ENCODE measurements around the gene RELCH.

RELCH gene

DNA sequence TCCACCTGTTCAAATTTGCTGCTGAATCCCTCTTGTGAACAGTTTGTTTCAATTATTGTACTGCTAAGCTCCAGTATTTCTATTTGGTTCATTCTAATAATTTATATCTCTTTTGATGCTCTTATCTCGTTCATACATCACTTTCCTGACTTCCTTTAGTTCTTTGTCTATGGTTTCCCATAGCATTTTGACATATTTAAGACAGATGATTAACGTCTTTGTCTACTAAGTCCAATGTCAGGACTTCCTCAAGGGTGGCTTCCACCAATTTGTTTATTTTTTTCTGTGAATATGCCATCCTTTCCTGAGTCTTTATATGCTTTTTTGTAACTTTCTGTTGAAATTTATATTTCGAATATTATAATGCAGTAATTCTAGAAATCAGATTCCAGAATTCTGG is 9.8 kb upstream of the RELCH start:
- DNase-seq: no peak
- peaks cover 7 to 15% of the 10 kb centered on the region in 2 donors for H3K36me3 Mint-ChIP-seq
- no peaks in the 10 kb centered on the region for H3K27me3 Mint-ChIP-seq
- H3K27ac Mint-ChIP-seq: no peak overlapping the region
- H3K4me3 Mint-ChIP-seq: no peak overlapping the region
- H3K4me1 Mint-ChIP-seq: peaks cover 14 to 26% of the 10 kb centered on the region in 2 donors
- no peaks in the 10 kb centered on the region for H3K9me3 Mint-ChIP-seq
- ATAC-seq (replicated peaks): no peak

DNA sequence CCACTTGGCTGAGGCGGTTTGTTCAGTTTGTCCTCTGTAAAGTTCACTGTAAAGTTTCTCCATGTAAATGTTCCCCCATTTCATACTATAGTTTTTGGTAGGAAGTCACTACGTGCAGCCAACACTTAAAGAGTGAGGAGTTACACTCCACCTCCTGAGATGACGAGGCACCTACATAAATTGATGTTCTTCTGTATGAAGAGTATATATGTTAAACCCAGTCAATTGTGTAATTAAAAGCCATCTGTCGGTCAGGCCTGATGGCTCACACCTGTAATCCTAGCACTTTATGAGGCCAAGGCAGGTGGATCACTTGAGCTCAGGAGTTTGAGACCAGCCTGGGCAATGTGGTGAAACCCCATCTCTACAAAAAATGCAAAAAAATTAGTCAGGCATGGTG is 7.8 kb upstream of the RELCH start:
- H3K27me3 Mint-ChIP-seq: no peaks in the 10 kb centered on the region
- DNase-seq (no peak), ATAC-seq (replicated peaks) (peak; percentile 29 to 57)
- H3K36me3 Mint-ChIP-seq: peaks cover 6 to 12% of the 10 kb centered on the region in 2 donors
- H3K4me1 Mint-ChIP-seq: peaks cover 16 to 31% of the 10 kb centered on the region in 2 donors
- no peaks in the 10 kb centered on the region for H3K9me3 Mint-ChIP-seq
- no peak overlapping the region for H3K27ac Mint-ChIP-seq
- H3K4me3 Mint-ChIP-seq: no peak overlapping the region

DNA sequence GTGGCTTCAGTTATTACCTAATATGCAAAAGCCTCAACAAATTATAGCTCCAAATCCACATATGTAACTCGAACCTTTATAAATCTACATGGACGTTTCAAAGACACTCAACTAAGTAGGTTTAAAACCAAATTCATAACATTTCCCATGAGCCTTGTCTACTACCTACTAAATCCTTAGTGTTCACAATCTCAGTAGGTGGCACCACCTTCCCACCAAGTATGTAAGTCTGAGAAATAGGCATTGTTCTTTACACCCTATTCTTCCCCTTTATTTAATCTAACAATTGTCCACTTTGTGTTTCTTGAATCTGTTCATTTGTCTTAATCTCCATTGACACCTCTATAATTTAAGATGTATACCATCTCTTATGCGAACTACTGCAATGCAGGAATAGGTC is 4.8 kb upstream of the RELCH start:
- no peak overlapping the region for H3K4me3 Mint-ChIP-seq
- H3K4me1 Mint-ChIP-seq: peaks cover 16 to 26% of the 10 kb centered on the region in 2 donors
- H3K27me3 Mint-ChIP-seq: no peaks in the 10 kb centered on the region
- H3K9me3 Mint-ChIP-seq: no peaks in the 10 kb centered on the region
- DNase-seq (no peak), ATAC-seq (replicated peaks) (no peak)
- no peak overlapping the region for H3K27ac Mint-ChIP-seq
- peaks cover 4 to 11% of the 10 kb centered on the region in 2 donors for H3K36me3 Mint-ChIP-seq

DNA sequence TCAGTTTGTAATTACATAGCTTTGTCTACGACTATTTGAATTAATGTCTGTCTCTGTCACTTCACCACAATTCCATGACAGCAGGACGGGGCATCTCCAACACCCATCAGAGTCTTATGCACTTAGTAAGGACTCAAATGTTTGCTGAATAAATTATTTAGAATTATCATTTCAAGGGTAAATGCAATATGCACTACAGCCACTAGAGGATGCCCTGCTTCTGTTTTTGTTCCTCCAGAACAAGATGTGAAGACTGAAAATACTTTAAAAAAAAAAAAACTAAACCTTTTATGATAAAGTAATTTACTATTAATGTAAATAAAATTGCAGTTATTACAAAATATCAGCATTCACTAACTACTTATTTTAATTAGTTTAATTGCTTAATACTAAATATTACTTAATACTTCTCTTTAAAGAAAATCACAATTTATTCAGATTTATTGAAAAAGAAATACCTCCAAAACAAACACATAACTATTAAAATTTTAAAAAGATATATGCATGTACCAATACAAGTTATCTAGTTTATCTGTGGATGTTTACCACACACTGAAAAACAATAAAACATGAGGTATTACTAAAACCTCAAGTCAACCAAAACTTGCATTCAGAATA is 3.4 kb upstream of the RELCH start:
- Mint-ChIP-seq H3K27ac (no peak overlapping the region), H3K4me1 (peaks cover 14 to 16% of the 10 kb centered on the region in 2 donors), H3K27me3 (no peaks in the 10 kb centered on the region), H3K36me3 (peaks cover 0 to 11% of the 10 kb centered on the region in 2 donors), H3K9me3 (no peaks in the 10 kb centered on the region), H3K4me3 (no peak overlapping the region)
- ATAC-seq (replicated peaks) (no peak), DNase-seq (peak; percentile 30)

DNA sequence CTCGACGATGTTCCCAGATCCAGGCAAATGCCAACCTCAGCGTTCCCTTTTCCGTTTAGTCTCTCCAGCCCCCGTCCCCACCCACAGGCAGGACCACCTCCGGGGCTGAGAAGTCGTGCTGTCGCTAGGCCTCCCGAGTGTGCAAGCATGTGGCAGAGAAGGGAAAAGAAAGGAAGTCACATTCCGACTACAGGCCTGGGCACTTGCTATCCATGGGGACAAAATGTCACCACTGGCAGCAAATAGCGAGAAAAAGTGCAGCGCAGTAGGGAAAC is 619 bp upstream of the RELCH start:
- Mint-ChIP-seq H3K27me3 (no peaks in the 10 kb centered on the region), H3K4me1 (peaks cover 16 to 22% of the 10 kb centered on the region in 2 donors), H3K9me3 (peaks cover 0 to 3% of the 10 kb centered on the region in 2 donors), H3K36me3 (peaks cover 12 to 18% of the 10 kb centered on the region in 2 donors), H3K27ac (peak overlapping the region; percentile 99), H3K4me3 (peak overlapping the region; percentile 97 to 99)
- DNase-seq: no peak
- ATAC-seq (replicated peaks): no peak

DNA sequence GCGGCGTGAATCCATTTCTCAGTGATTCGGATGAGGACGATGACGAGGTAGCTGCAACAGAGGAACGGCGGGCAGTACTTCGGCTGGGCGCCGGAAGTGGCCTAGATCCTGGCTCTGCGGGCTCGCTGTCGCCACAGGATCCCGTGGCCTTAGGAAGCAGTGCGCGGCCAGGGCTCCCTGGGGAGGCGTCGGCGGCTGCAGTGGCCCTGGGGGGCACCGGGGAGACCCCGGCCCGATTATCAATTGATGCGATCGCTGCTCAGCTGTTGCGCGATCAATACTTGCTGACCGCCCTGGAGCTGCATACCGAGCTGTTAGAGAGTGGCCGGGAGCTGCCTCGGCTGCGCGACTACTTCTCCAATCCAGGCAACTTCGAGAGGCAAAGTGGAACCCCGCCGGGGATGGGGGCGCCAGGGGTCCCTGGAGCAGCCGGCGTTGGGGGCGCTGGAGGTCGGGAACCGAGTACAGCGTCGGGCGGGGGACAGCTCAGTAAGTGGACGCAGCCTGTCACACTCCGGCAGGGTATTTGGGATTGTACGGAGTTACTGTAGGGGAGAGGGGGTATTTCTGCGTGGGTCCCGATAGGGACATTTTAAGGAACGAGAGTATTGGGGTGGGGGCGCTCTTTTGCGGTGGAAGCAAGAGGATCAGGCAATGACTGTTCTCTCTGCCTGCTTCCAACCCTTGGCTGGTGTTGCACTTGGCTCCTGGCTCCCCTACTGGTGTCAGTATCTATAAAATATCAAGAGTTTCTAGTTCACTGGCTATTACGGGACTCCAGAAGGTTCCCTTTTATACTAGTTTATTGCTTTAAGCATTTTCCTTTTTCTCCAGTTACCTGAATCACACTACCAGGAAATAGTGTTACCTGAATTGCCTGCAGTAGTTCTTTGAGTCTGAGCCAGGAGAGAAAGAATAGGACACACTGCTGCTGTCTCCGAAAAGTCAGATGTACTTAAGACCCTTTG is 772 bp downstream of the RELCH start:
- H3K36me3 Mint-ChIP-seq: peaks cover 24 to 28% of the 10 kb centered on the region in 2 donors
- H3K27ac Mint-ChIP-seq: peak overlapping the region; percentile 99
- DNase-seq: no peak
- peaks cover 0 to 7% of the 10 kb centered on the region in 2 donors for H3K9me3 Mint-ChIP-seq
- H3K4me1 Mint-ChIP-seq: peaks cover 27 to 30% of the 10 kb centered on the region in 2 donors
- ATAC-seq (replicated peaks): peak; percentile 6 to 8
- H3K4me3 Mint-ChIP-seq: peak overlapping the region; percentile 97 to 99
- no peaks in the 10 kb centered on the region for H3K27me3 Mint-ChIP-seq

DNA sequence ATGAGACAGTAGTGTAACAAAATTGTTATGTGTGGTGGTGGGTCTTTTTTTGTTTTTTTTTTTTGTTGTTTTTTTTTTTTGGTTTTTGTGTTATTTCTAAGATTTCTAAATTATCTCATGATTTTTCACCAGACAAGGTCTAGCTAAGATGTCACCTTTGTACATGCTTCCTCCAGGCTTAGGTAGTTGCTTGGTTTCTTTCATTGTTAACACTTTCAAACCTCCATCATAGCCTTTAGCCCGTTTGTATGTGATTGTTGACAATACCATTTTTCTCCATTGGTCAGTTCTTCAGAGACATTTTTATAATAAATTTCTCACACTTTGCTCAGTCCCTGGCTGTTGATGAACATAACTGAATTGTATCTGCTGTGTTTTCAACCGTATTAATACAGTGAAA is 2.2 kb downstream of the RELCH start:
- H3K9me3 Mint-ChIP-seq: peaks cover 0 to 7% of the 10 kb centered on the region in 2 donors

DNA sequence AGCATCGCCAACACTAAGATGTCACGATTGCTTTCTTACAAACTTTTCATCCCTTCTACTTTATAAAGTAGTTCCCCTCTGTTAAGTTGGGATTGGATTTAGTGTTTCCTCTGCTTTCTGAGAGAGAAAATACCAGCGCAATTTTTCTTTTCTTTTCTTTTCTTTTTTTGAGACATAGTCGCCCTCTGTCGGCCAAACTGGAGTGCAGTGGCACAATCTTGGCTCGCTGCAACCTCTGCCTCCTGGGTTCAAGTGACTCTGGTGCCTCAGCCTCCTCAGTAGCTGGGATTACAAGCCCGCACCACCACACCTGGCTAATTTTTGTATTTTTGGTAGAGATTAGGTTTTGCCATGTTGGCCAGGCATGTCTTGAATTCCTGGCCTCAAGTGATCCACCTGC is 9.0 kb downstream of the RELCH start:
- peaks cover 32 to 62% of the 10 kb centered on the region in 2 donors for H3K4me1 Mint-ChIP-seq
- H3K4me3 Mint-ChIP-seq: no peak overlapping the region
- H3K9me3 Mint-ChIP-seq: peaks cover 0 to 7% of the 10 kb centered on the region in 2 donors
- no peak for DNase-seq
- no peak overlapping the region for H3K27ac Mint-ChIP-seq
- H3K36me3 Mint-ChIP-seq: peaks cover 19 to 30% of the 10 kb centered on the region in 2 donors
- ATAC-seq (replicated peaks): no peak
- no peaks in the 10 kb centered on the region for H3K27me3 Mint-ChIP-seq

More for the DNA sequence above, 2.2 kb downstream of the RELCH start:
- no peak overlapping the region for H3K27ac Mint-ChIP-seq
- no peak for DNase-seq
- H3K4me3 Mint-ChIP-seq: peak overlapping the region; percentile 97 to 99
- H3K36me3 Mint-ChIP-seq: peaks cover 24 to 33% of the 10 kb centered on the region in 2 donors
- ATAC-seq (replicated peaks): no peak
- H3K27me3 Mint-ChIP-seq: no peaks in the 10 kb centered on the region
- peaks cover 31 to 38% of the 10 kb centered on the region in 2 donors for H3K4me1 Mint-ChIP-seq

DNA sequence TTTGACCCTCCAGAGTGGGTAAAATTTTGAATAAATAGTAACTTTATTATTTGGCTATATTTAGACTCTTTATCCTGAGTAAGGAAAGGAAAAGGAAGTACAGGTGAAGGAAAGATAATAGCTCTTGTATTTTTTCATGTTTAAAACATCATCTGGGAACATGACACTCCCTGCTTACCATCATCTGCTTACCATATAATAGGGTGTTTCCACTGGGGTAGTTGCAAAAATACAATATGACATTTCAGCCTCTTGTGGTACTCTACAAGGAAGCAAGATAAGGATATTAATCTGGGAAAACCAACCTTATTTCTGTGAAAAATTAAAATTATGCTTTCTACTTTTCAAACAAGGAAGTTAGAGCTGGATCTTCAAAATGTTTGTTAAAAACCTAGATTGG is 9.9 kb downstream of the RELCH start:
- Mint-ChIP-seq H3K36me3 (peaks cover 10 to 22% of the 10 kb centered on the region in 2 donors), H3K27me3 (no peaks in the 10 kb centered on the region), H3K4me3 (no peak overlapping the region), H3K27ac (no peak overlapping the region), H3K9me3 (peaks cover 0 to 3% of the 10 kb centered on the region in 2 donors), H3K4me1 (peaks cover 28 to 53% of the 10 kb centered on the region in 2 donors)
- ATAC-seq (replicated peaks): no peak
- DNase-seq: no peak

DNA sequence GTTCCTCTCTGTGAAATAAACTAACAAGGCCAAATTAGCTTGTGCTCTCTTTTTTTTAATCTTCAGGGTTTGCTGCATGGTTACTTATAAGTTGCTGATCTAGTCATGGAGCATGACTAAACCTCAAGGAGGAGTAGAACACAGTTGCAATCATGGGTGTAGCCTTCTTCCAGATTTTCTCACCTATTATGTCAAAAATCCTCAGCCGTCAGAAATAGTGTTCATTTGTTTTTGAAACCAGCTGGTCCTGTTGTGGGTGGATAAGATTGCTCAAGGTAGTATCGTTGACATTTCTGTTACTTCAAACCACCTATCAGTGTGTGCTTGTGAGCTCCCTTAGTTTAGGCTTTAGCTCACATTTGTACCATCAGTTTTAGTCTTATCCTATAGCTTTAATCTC is 11.2 kb downstream of the RELCH start:
- Mint-ChIP-seq H3K4me3 (no peak overlapping the region), H3K9me3 (no peaks in the 10 kb centered on the region), H3K36me3 (peaks cover 3 to 12% of the 10 kb centered on the region in 2 donors), H3K4me1 (peaks cover 19 to 41% of the 10 kb centered on the region in 2 donors), H3K27me3 (no peaks in the 10 kb centered on the region), H3K27ac (no peak overlapping the region)
- no peak for ATAC-seq (replicated peaks)
- DNase-seq: no peak

DNA sequence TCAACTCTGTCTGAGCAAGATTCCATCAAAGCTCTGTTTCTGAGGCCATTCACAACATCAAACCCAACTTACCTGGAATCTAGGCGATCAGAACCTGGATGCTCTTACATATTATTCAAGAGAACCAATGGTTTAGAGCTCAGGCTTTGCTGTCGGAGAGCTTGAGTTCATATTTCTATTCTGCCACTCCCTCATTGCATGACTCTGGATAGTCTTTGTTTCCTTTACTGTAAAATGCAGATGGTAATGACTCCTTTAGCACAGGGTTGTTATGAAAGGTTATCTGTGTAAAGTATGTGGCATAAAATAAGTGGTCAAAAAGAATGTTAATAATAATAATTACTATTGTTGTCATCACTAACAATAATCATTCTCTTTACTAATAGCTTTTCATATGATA is 12.6 kb downstream of the RELCH start:
- no peak overlapping the region for H3K4me3 Mint-ChIP-seq
- H3K9me3 Mint-ChIP-seq: no peaks in the 10 kb centered on the region
- H3K27ac Mint-ChIP-seq: no peak overlapping the region
- peaks cover 3 to 14% of the 10 kb centered on the region in 2 donors for H3K36me3 Mint-ChIP-seq
- H3K27me3 Mint-ChIP-seq: no peaks in the 10 kb centered on the region
- H3K4me1 Mint-ChIP-seq: peaks cover 17 to 33% of the 10 kb centered on the region in 2 donors
- ATAC-seq (replicated peaks) (no peak), DNase-seq (no peak)

DNA sequence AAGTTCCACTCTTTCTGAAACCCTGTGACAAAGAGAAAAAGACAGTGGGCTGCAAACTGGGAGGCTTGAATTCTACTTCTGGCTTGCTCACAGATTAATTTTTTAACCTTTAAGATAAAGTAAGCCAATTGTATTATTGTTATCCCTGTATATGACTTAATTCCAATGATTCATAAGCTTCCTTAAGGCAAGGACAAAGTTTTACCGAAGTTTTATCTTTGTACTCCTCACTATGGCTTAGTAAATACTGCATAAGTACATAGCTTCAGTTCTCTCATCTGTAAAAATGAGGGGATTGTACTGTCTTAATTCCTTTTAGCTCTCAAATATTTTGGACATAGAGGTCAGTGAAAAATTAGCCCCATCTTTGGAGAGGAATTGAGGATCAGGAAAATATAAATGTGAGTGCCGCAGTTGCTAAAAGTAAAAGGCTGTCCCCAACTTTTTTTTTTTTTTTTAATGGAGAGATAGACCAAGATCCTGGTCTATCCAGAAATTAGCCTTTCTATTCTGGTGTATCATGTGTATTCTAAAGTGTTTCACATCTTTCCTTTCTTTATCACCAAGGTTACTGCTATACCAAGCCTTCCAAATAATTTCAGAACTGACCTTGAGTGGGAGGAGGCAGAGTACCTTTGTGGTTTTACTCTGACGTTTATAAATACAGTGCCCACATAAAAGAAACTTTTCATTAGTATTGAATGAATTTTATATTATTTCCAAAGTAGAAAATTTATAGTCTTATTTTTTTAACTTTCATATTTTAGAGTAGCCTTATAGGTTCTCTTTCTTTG is 13.3 kb downstream of the RELCH start:
- no peaks in the 10 kb centered on the region for H3K27me3 Mint-ChIP-seq
- no peak overlapping the region for H3K27ac Mint-ChIP-seq
- no peak overlapping the region for H3K4me3 Mint-ChIP-seq
- H3K4me1 Mint-ChIP-seq: peaks cover 17 to 37% of the 10 kb centered on the region in 2 donors
- ATAC-seq (replicated peaks) (peak; percentile 77 to 81), DNase-seq (no peak)
- H3K9me3 Mint-ChIP-seq: no peaks in the 10 kb centered on the region
- peaks cover 5 to 14% of the 10 kb centered on the region in 2 donors for H3K36me3 Mint-ChIP-seq

DNA sequence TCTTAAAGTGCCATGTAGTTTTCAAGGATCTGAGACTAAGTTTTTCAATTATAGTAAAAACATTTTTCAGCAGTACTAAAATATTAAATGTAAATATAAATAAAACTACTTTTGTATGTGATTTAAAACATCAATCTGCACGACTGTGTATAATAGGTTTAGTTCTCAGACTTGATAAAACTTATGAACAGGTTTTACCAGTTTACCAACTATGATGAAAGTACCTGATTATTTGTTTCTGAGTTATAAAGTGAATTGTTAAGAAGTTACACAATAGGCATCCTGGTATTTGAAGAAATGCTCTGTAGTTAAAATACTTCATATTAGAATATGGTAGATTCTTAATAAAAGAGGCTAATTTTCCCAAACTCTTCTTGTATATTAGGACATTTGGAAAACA is 14.8 kb downstream of the RELCH start:
- H3K27me3 Mint-ChIP-seq: no peaks in the 10 kb centered on the region
- ATAC-seq (replicated peaks): no peak
- no peak overlapping the region for H3K27ac Mint-ChIP-seq
- H3K4me1 Mint-ChIP-seq: peaks cover 14 to 31% of the 10 kb centered on the region in 2 donors
- no peak for DNase-seq
- peaks cover 2 to 7% of the 10 kb centered on the region in 2 donors for H3K36me3 Mint-ChIP-seq
- H3K4me3 Mint-ChIP-seq: no peak overlapping the region
- H3K9me3 Mint-ChIP-seq: no peaks in the 10 kb centered on the region

DNA sequence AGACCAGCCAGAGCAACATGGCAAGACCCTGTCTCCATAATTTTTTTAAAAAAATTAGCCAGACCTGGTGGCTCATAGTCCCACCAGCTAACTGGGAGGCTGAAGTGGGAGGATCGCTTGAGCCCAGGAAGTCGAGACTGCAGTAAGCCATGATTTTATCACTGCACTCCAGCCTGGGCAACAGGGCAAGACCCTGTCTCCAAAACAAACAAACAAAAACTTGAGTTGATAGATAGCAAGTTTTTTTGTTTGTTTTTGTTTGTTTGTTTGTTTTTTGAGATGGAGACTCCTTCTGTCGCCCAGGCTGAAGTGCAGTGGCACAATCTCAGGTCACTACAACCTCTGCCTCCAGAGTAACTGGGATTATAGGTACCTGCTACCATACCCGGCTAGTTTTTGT is 18.8 kb downstream of the RELCH start:
- Mint-ChIP-seq H3K27me3 (no peaks in the 10 kb centered on the region), H3K4me1 (peaks cover 13 to 36% of the 10 kb centered on the region in 2 donors), H3K36me3 (peaks cover 8 to 28% of the 10 kb centered on the region in 2 donors), H3K27ac (no peak overlapping the region), H3K4me3 (no peak overlapping the region), H3K9me3 (peaks cover 0 to 2% of the 10 kb centered on the region in 2 donors)
- ATAC-seq (replicated peaks): no peak
- DNase-seq: no peak
